T-helper 2 cell treated with Interferon-gamma antibody and Interleukin-4, amounts not matched to agents 5 μg/mL and 100 μg/mL, for 36 hours (primary cell): ENCODE measurements around the gene POU4F1.

ENCODE experiments used
- DNase-seq: peaks from one replicate; pipeline ENCODE4 v3.0.0; 2021; ENCODE audit warnings: low spot score
- H3K27ac Mint-ChIP-seq: one replicate; pipeline ENCODE4 v1.8.0; 2021; ENCODE audit warnings: mild to moderate bottlenecking, mixed read lengths
- H3K27me3 Mint-ChIP-seq: one replicate; pipeline ENCODE4 v1.8.0; 2021; ENCODE audit warnings: low read depth, mixed read lengths
- H3K36me3 Mint-ChIP-seq: one replicate; pipeline ENCODE4 v1.8.0; 2021; ENCODE audit warnings: low read depth, mixed read lengths
- H3K4me1 Mint-ChIP-seq: one replicate; pipeline ENCODE4 v1.8.0; 2021; ENCODE audit warnings: low read depth, mixed read lengths
- H3K4me3 Mint-ChIP-seq: one replicate; pipeline ENCODE4 v1.8.0; 2022; ENCODE audit warnings: mild to moderate bottlenecking, moderate library complexity, mixed read lengths
- H3K9me3 Mint-ChIP-seq: one replicate; pipeline ENCODE4 v1.8.0; 2021; ENCODE audit warnings: mixed read lengths

POU4F1 gene

DNA sequence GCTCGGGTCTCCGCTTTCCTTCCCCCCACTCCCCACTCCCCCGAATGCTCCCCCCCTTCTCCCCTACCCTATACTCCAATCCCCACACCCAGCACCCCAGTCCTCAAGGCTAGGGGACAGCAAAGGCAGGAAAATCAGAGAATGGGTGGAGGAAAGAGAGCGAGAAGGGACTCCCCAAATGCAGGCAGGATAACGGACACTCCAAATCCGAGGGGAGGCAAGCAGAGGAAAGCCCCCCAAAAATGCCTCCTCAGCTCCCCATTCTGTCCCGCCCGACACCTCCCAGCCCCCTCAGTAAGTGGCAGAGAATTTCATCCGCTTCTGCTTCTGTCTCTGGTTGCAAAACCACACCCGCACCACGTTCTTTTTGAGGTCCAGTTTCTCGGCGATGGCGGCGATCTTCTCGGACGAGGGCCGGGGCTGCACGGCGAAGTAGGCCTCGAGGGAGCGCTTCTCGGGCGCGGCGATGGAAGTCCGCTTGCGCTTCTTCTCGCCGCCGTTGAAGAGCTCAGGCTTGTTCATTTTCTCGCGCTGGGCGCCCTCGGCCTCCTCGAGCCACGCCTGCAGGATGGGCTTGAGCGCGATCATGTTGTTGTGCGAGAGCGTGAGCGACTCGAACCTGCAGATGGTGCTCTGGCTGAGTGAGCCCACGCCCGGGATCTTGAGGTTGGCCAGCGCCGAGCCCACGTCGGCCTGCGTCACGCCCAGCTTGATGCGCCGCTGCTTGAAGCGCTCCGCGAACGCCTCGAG is 2.1 kb downstream of the POU4F1 start:
- Mint-ChIP-seq H3K4me3 (peak overlapping the region; percentile 49), H3K27ac (peak overlapping the region; percentile 66), H3K27me3 (peaks cover 87% of the 10 kb centered on the region), H3K4me1 (peaks cover 26% of the 10 kb centered on the region), H3K36me3 (peaks cover 6% of the 10 kb centered on the region), H3K9me3 (no peaks in the 10 kb centered on the region)
- DNase-seq = no peak

DNA sequence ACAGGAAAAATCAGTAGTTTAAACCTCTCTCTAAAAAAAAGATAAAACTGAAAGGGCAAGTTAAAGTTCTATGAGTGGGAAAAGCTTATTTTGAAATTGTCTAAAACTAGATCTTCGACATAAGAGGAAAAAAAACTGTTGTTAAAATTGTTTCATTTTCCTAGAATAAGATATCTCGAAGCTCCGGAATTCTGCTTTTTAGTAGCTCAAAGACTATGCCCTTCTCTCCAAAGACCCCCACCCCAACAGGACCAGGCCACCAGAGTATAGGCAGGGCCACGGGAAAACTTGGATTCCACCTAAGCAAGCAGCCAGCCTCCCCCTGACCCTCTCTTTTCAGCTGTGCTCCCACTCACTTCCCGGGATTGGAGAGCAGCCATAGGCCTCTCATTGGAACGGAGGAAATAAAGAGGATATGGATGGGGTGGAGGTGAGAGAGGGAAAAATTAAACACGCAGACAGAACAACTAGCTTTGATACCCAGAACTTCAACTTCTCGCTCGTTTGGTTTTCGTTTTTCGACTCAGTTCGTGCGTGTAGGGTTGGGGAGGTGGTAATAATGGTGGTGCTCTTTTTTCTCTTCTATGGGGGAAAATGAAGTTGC is 3.0 kb downstream of the POU4F1 start:
- Mint-ChIP-seq H3K36me3 (peaks cover 6% of the 10 kb centered on the region), H3K4me1 (peaks cover 26% of the 10 kb centered on the region), H3K9me3 (no peaks in the 10 kb centered on the region), H3K27ac (peak overlapping the region; percentile 66), H3K4me3 (peak overlapping the region; percentile 26), H3K27me3 (peaks cover 83% of the 10 kb centered on the region)
- no peak for DNase-seq

DNA sequence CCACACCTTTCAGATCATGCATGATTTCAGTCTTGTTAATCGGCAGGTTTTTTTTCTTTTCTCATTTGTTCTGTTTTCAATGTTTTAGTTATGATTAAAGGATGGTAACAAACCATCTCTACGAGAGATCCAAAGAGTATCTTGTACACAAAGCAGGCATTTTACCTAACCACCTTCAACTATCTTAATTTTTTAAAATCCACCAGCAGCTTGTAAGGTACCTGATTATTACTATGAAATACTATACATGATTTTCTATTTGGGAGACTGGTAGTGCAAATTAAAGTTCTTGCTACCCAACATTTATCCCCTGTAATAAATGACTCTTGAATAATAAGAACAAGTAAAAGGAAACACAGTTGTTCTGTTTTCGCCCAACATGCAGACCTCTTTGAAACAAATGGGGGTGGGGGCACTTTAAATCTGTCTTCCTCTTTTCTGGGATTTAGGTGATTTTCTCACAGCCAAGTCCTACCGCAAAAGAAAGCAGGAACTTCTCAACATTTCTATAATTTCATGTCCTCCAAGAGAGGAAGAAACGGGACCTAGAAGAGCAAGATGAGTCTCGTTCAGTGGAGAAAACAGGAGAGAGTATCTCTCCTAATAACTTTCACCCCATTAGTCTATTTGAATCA is 3.6 kb downstream of the POU4F1 start:
- Mint-ChIP-seq H3K9me3 (no peaks in the 10 kb centered on the region), H3K4me3 (no peak overlapping the region), H3K27me3 (peaks cover 83% of the 10 kb centered on the region), H3K4me1 (peaks cover 25% of the 10 kb centered on the region), H3K27ac (no peak overlapping the region), H3K36me3 (peaks cover 6% of the 10 kb centered on the region)
- DNase-seq = no peak

- peaks cover 21% of the 10 kb centered on the region for H3K4me1 Mint-ChIP-seq
- peaks cover 6% of the 10 kb centered on the region for H3K36me3 Mint-ChIP-seq
- peaks cover 83% of the 10 kb centered on the region for H3K27me3 Mint-ChIP-seq
- DNase-seq = no peak
- H3K4me3 Mint-ChIP-seq = no peak overlapping the region
- no peaks in the 10 kb centered on the region for H3K9me3 Mint-ChIP-seq
- H3K27ac Mint-ChIP-seq = peak overlapping the region; percentile 1
These were observed 4.2 kb downstream of the POU4F1 start for GRCh38 chr13:78598966-78599644.

- peaks cover 82% of the 10 kb centered on the region for H3K27me3 Mint-ChIP-seq
- H3K4me3 Mint-ChIP-seq = no peak overlapping the region
- peaks cover 6% of the 10 kb centered on the region for H3K36me3 Mint-ChIP-seq
- DNase-seq = no peak
- H3K4me1 Mint-ChIP-seq = peaks cover 18% of the 10 kb centered on the region
- H3K9me3 Mint-ChIP-seq = no peaks in the 10 kb centered on the region
- H3K27ac Mint-ChIP-seq = no peak overlapping the region
These were observed 5.1 kb downstream of the POU4F1 start for GRCh38 chr13:78598116-78598781.

GRCh38 chr13:78597602-78597932 is 5.8 kb downstream of the POU4F1 start:
- Mint-ChIP-seq H3K4me3 (no peak overlapping the region), H3K27me3 (peaks cover 85% of the 10 kb centered on the region), H3K36me3 (peaks cover 4% of the 10 kb centered on the region), H3K27ac (no peak overlapping the region), H3K9me3 (no peaks in the 10 kb centered on the region), H3K4me1 (peaks cover 15% of the 10 kb centered on the region)
- DNase-seq = no peak

GRCh38 chr13:78596736-78597601 is 6.4 kb downstream of the POU4F1 start:
- peaks cover 1% of the 10 kb centered on the region for H3K36me3 Mint-ChIP-seq
- peaks cover 12% of the 10 kb centered on the region for H3K4me1 Mint-ChIP-seq
- peaks cover 86% of the 10 kb centered on the region for H3K27me3 Mint-ChIP-seq
- DNase-seq = no peak
- H3K4me3 Mint-ChIP-seq = no peak overlapping the region
- H3K9me3 Mint-ChIP-seq = no peaks in the 10 kb centered on the region
- H3K27ac Mint-ChIP-seq = no peak overlapping the region

- Mint-ChIP-seq H3K4me3 (no peak overlapping the region), H3K36me3 (peaks cover 1% of the 10 kb centered on the region), H3K4me1 (peaks cover 11% of the 10 kb centered on the region), H3K9me3 (no peaks in the 10 kb centered on the region), H3K27ac (no peak overlapping the region), H3K27me3 (peaks cover 88% of the 10 kb centered on the region)
- no peak for DNase-seq
These were observed 7.0 kb downstream of the POU4F1 start for GRCh38 chr13:78596399-78596735.

GRCh38 chr13:78595495-78596398 is 7.6 kb downstream of the POU4F1 start:
- Mint-ChIP-seq H3K36me3 (peaks cover 1% of the 10 kb centered on the region), H3K9me3 (no peaks in the 10 kb centered on the region), H3K27me3 (peaks cover 85% of the 10 kb centered on the region), H3K4me3 (no peak overlapping the region), H3K27ac (peak overlapping the region; percentile 63), H3K4me1 (peaks cover 8% of the 10 kb centered on the region)
- DNase-seq = no peak

DNA sequence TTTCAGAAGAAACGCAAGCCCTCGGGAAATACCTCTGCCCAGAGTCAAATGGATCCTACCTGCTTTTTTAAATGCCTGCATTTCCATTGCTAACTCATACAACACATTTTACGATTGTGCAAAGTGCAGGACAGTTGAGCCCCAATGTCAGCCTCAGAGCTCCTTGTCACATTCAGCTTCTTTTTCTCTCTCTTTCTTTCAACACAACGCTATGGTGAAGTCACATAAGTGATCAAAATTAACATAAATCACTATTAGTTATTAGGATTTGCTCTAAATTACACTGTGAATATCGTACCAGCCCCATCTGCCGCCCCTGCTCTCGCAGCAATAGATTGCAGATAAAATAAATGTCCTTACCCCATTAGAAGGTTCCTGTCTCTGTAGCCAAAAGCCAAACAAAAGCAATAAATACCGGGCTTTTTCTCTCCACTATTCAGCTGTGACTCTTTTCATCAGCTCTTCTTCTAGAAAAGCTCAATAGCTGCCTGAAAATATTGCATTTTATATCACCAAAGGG is 8.8 kb downstream of the POU4F1 start:
- H3K4me1 Mint-ChIP-seq = peaks cover 3% of the 10 kb centered on the region
- no peaks in the 10 kb centered on the region for H3K9me3 Mint-ChIP-seq
- no peak for DNase-seq
- H3K27me3 Mint-ChIP-seq = peaks cover 82% of the 10 kb centered on the region
- H3K36me3 Mint-ChIP-seq = peaks cover under 1% of the 10 kb centered on the region
- H3K27ac Mint-ChIP-seq = peak overlapping the region; percentile 49
- no peak overlapping the region for H3K4me3 Mint-ChIP-seq

DNA sequence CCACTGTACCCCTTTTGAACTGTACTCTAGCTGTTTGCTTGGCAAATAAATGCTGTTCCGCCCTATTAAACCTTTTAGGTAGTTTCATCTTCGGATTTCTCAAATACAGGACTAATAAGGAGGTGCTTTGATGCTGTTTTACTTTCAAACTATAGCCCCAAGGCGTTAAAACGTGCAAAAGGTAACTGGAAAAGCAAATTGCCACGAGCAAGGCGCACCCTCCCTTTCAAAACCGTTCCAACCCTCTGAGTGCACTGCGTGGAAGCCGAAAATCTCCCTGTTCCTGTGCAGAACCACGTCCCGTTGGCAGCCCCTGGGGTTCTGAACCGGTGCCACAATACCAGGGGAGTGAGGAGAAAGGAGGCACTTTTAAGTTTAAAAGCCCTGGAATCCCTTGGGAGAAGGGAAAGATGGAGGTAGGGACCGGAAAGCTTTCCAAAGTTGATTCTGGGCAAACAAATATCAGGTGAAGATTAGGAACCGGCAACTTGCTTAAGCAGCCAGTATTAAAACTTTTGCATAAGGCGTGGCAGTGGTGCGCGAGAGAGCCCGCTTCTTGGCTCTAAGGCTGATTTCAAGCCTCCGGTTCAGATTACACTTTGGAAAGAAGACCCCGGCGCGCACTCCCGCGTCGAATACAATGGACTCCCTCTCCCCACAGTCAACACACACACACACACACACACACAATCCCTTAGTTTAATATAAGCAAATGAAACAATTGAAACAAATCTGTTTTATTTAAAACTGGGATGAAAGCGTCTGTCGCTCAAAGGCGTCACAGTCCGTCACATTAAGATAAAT is 9.5 kb downstream of the POU4F1 start:
- Mint-ChIP-seq H3K36me3 (no peaks in the 10 kb centered on the region), H3K9me3 (no peaks in the 10 kb centered on the region), H3K4me3 (no peak overlapping the region), H3K27me3 (peaks cover 82% of the 10 kb centered on the region), H3K27ac (no peak overlapping the region), H3K4me1 (peaks cover 3% of the 10 kb centered on the region)
- DNase-seq = no peak

- Mint-ChIP-seq H3K36me3 (no peaks in the 10 kb centered on the region), H3K4me3 (no peak overlapping the region), H3K27ac (no peak overlapping the region), H3K27me3 (peaks cover 82% of the 10 kb centered on the region), H3K9me3 (no peaks in the 10 kb centered on the region), H3K4me1 (peaks cover 3% of the 10 kb centered on the region)
- no peak for DNase-seq
These were observed 10.2 kb downstream of the POU4F1 start for GRCh38 chr13:78593129-78593528.
